HepG2 (cell line): ENCODE results near the gene LRRC28. TPM values are rescaled to one million over a fixed set of nuclear protein-coding genes. Genes with fewer than 3 reads are reported as not detected.

ENCODE experiments used
- ATAC-seq: fragments of 200-7000 bp; cut with Tn5 transposase; 3 replicates; pipeline ENCODE4 v1.9.1; 2020; ENCODE audit warnings: mild to moderate bottlenecking, moderate library complexity
- BruUV-seq: library from RNA; stranded (reverse); fragments of 400-500 nt; replicated peaks from 2 replicates; lab custom pipeline; 2021; lab: Mats Ljungman, UMichigan
- CTCF ChIA-PET: fragments of 300-600 bp; formaldehyde crosslinking; extraction: SDS; loops from one replicate; lab custom pipeline; 2021; ENCODE audit warnings: low total read pairs, inconsistent platforms, low intra/inter-chr PET ratio; lab: Yijun Ruan, JAX
- POLR2A ChIA-PET: fragments of 350-600 bp; sonication (Branson Sonifier 250); formaldehyde crosslinking; loops from one replicate; lab custom pipeline; 2020; ENCODE audit warnings: antibody characterized with exemption, inconsistent platforms; lab: Yijun Ruan, JAX
- DNase-seq: peaks from one replicate; pipeline ENCODE4 v3.0.0-alpha.2; 2015; ENCODE audit warnings: low spot score
- FAIRE-seq: peaks from 3 replicates; lab custom pipeline; 2011; peaks lifted over from hg19 to GRCh38; lab: Jason Lieb, UNC
- H2AFZ ChIP-seq: one replicate; pipeline ENCODE4 v1.6.1; 2011; ENCODE audit warnings: low read length, inconsistent platforms
- H3K27ac ChIP-seq: fragments of 300-600 bp; 3 replicates; pipeline ENCODE4 v1.8.0; 2011; ENCODE audit warnings: mixed run types, mild to moderate bottlenecking, mixed read lengths, low read length, inconsistent platforms; ENCODE audit not compliant: insufficient read depth; ENCODE audit errors: extremely low read length
- H3K27me3 ChIP-seq, 2 experiments: fragments of 200-600 bp in 1 of 2; 2 replicates in 1 of 2; 3 replicates in 1 of 2; pipeline versions ENCODE4 v1.6.0 to v1.8.0; 2011; ENCODE audit warnings: low read length in 2 of 2, mild to moderate bottlenecking in 2 of 2, moderate library complexity in 2 of 2, inconsistent platforms in 1 of 2; ENCODE audit not compliant: insufficient read depth in 2 of 2, control insufficient read depth in 1 of 2
- H3K36me3 ChIP-seq, 2 experiments: fragments of 200-600 bp in 1 of 2; replicated peaks in 1 of 2; 2 replicates in 1 of 2; 3 replicates in 1 of 2; pipeline versions ENCODE4 v1.5.1 to v1.8.0; 2011; ENCODE audit warnings: low read length in 2 of 2, inconsistent platforms in 1 of 2; ENCODE audit not compliant: insufficient read depth in 2 of 2, control insufficient read depth in 1 of 2
- H3K4me1 ChIP-seq: 2 replicates; pipeline ENCODE4 v1.5.1; 2012; ENCODE audit warnings: low read length, inconsistent platforms; ENCODE audit not compliant: insufficient read depth
- H3K4me2 ChIP-seq: 2 replicates; pipeline ENCODE4 v1.6.0; 2011; ENCODE audit warnings: low read depth, low read length, inconsistent platforms
- H3K4me3 ChIP-seq, 3 experiments: fragments of 200-600 bp in 1 of 3; sonication (generic), shearing (Covaris generic) in 1 of 3; replicated peaks in 1 of 3; 2 replicates each; pipeline ENCODE4 v1.5.1; 2011 to 2016; ENCODE audit warnings: low read length in 3 of 3, inconsistent platforms in 2 of 3, low read depth in 2 of 3, mild to moderate bottlenecking in 2 of 3, control low read depth in 1 of 3, mixed read lengths in 1 of 3; ENCODE audit not compliant: insufficient read depth in 1 of 3
- H3K79me2 ChIP-seq: one replicate; pipeline ENCODE4 v1.6.1; 2011; ENCODE audit warnings: low read length, inconsistent platforms; ENCODE audit not compliant: insufficient read depth
- H3K9ac ChIP-seq: 2 replicates; pipeline ENCODE4 v1.6.0; 2011; ENCODE audit warnings: mild to moderate bottlenecking, low read depth, low read length, inconsistent platforms; ENCODE audit not compliant: insufficient read depth
- H3K9me3 ChIP-seq: 2 replicates; pipeline ENCODE4 v1.5.1; 2012; ENCODE audit warnings: mild to moderate bottlenecking, low read length
- H4K20me1 ChIP-seq: 2 replicates; pipeline ENCODE4 v1.6.0; 2011; ENCODE audit warnings: inconsistent platforms, mild to moderate bottlenecking, low read length, moderate library complexity; ENCODE audit not compliant: insufficient read depth
- NCOR1 ChIP-seq: fragments of 200-600 bp; sonication (generic); IDR thresholded peaks from 2 replicates; pipeline ENCODE4 v1.7.0; 2017; ENCODE audit warnings: antibody characterized with exemption, low read length, borderline replicate concordance
- RBM22 ChIP-seq: fragments of 200-400 bp; formaldehyde crosslinking; optimal IDR thresholded peaks from 2 replicates; pipeline ENCODE3; 2017; ENCODE audit warnings: mild to moderate bottlenecking, low read length, moderate library complexity
- SRSF1 ChIP-seq: fragments of 200-400 bp; formaldehyde crosslinking; optimal IDR thresholded peaks from 2 replicates; pipeline ENCODE3; 2017; ENCODE audit warnings: mild to moderate bottlenecking, low read depth, low read length, moderate library complexity
- TRIM22 ChIP-seq: fragments of 450-650 bp; IDR thresholded peaks from 2 replicates; pipeline ENCODE4 v1.6.1; 2017
- ZNF691 ChIP-seq: sonication (generic); formaldehyde crosslinking; IDR thresholded peaks from 2 replicates; pipeline ENCODE4 v1.4.0; 2020; ENCODE audit warnings: missing genetic modification reagents, low read depth, mild to moderate bottlenecking, borderline replicate concordance
- ZNF879 ChIP-seq: sonication (generic); formaldehyde crosslinking; IDR thresholded peaks from 2 replicates; pipeline ENCODE4 v1.8.1; 2023; ENCODE audit warnings: missing genetic modification reagents
- ZNF891 ChIP-seq: sonication (generic); formaldehyde crosslinking; IDR thresholded peaks from 2 replicates; pipeline ENCODE4 v1.5.0; 2020; ENCODE audit warnings: mild to moderate bottlenecking, missing genetic modification reagents
- WGBS: methylation state at CpG from one replicate; pipeline ENCODE4 v1.1.6; 2017; ENCODE audit warnings: low lambda C conversion rate; 5-methylcytosine and 5-hydroxymethylcytosine counted together
- in situ Hi-C: cut with HindIII; loops from 2 replicates; pipeline ENCODE4 v1.10.0; 2017; ENCODE audit warnings: low pct_unique_long_range_greater_than_20kb; ENCODE audit not compliant: extremely low pct_ligation_motif_present
- intact Hi-C: fragments of 100-400 bp; cut with micrococcal nuclease; formaldehyde crosslinking; loops from one replicate; pipeline ENCODE4 v1.10.0; 2022; ENCODE audit not compliant: unreplicated experiment
- polyA plus RNA-seq, 8 experiments: library from polyadenylated mRNA; depleted of rRNA in 3 of 8; stranded (reverse) in 7 of 8; unstranded in 1 of 8; fragments of >200 nt; fragmentation: Illumina TruSeq in 4 of 8; extraction: Trizol in 4 of 8; gene quantifications; 2 replicates each; pipeline versions ENCODE4 v1.2.1 to v1.2.3, GENCODE V29; 2011 to 2016; ENCODE audit warnings: low read depth in 4 of 8, missing spikeins in 1 of 8, mixed read lengths in 1 of 8; ENCODE audit not compliant: insufficient read depth in 1 of 8
- total RNA-seq, 5 experiments: library from RNA; depleted of rRNA; stranded (reverse); fragments of >200 nt; fragmentation: Illumina TruSeq; extraction: Trizol; gene quantifications; 2 replicates each; pipeline ENCODE4 v1.2.3, GENCODE V29; 2016; ENCODE audit warnings: low read depth in 1 of 5
- TF ChIP-seq, protein P1 (sequence below): sonication (generic); formaldehyde crosslinking; conservative IDR thresholded peaks from 2 replicates; pipeline ENCODE4 v1.4.0; 2020; ENCODE audit warnings: missing genetic modification reagents

Gene LRRC28
- total and polyA plus RNA-seq, 2 of the 13 experiments (the other 11 are each of a cell fraction or from before 2014, with no cell fraction given): 17.5 to 21.3 TPM

DNA sequence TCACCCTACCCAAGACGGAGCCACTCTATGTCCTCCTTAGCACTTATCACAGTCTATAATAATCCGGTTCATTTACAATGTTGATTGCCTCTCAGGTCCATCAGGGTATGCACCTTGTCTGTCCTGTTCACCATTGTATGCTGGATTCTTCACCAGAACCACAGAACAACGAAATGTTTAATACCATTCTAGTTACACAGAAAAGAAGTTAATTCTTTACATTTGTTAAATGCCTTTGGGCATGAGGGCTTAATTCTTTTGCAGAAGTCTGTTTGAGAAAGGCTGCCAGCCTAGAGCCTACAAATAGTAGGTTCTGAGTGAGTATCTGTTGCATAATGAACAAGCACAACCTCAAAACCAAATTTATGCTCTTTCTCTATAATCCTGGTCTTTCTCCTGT lies 24.5 kb upstream of the LRRC28 start:
- H3K4me2 ChIP-seq: no peak overlapping the region
- no peaks in the 10 kb centered on the region for H4K20me1 ChIP-seq
- H3K9ac ChIP-seq: no peak overlapping the region
- BruUV-seq: no TSS peak
- ChIA-PET POLR2A (no interaction called here), CTCF (no interaction called here)
- H3K36me3 ChIP-seq: peaks cover 6 to 34% of the 10 kb centered on the region in 2 experiments
- no peak for ATAC-seq
- H3K27ac ChIP-seq: no peak overlapping the region
- no peak overlapping the region for H3K4me3 ChIP-seq
- no peaks in the 10 kb centered on the region for H3K9me3 ChIP-seq
- no peak for DNase-seq
- H3K27me3 ChIP-seq: no peaks in the 10 kb centered on the region
- H3K4me1 ChIP-seq: no peaks in the 10 kb centered on the region
- intact Hi-C loops: no loop called here
- no peak overlapping the region for H2AFZ ChIP-seq
- in situ Hi-C loops: no loop called here
- WGBS: 65% methylated on average over 3 of the region's 3 CpGs
- no peaks in the 10 kb centered on the region for H3K79me2 ChIP-seq
- no peak for TF ChIP-seq ZNF691 (CRISPR knock-in tag)
- TF ChIP-seq ZNF879 (CRISPR knock-in tag): no peak
- TF ChIP-seq SRSF1: no peak
- TF ChIP-seq, protein P1, sequence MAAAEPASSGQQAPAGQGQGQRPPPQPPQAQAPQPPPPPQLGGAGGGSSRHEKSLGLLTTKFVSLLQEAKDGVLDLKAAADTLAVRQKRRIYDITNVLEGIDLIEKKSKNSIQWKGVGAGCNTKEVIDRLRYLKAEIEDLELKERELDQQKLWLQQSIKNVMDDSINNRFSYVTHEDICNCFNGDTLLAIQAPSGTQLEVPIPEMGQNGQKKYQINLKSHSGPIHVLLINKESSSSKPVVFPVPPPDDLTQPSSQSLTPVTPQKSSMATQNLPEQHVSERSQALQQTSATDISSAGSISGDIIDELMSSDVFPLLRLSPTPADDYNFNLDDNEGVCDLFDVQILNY (CRISPR knock-in tag): no peak
- TF ChIP-seq RBM22: no peak
- TF ChIP-seq TRIM22: no peak
- TF ChIP-seq NCOR1: no peak
- TF ChIP-seq ZNF891 (CRISPR knock-in tag): no peak
- FAIRE-seq: no peak
